Smooth muscle cell (in vitro differentiated cells): Measurements from ENCODE around the gene SND1. TPM values are rescaled to one million over a fixed set of nuclear protein-coding genes. Genes with fewer than 3 reads are reported as not detected.
"Not testable (repeated sequence)": the region's sequence is repeated elsewhere in the genome, so short reads cannot be mapped to it uniquely, and the experiment has no call there.

Experiments
- DNase-seq: peaks from one replicate; lab custom pipeline; 2025; ENCODE audit not compliant: unreplicated experiment; lab: John Stamatoyannopoulos, UW
- H2AFZ ChIP-seq: fragments of 200-600 bp; sonication (generic); 2 replicates; pipeline ENCODE4 v1.6.0; 2016; ENCODE audit warnings: antibody characterized with exemption, low read depth, mild to moderate bottlenecking
- H3F3A ChIP-seq: fragments of 200-600 bp; sonication (generic); 2 replicates; pipeline ENCODE4 v1.6.0; 2017; ENCODE audit warnings: antibody characterized with exemption, low read depth
- H3K27ac ChIP-seq: fragments of 200-600 bp; sonication (generic); 2 replicates; pipeline ENCODE4 v1.5.1; 2016; ENCODE audit warnings: low read depth, mild to moderate bottlenecking
- H3K27me3 ChIP-seq: fragments of 200-600 bp; sonication (generic); 2 replicates; pipeline ENCODE4 v1.6.1; 2016; ENCODE audit warnings: low read depth, mild to moderate bottlenecking
- H3K36me3 ChIP-seq: fragments of 200-600 bp; sonication (generic); 2 replicates; pipeline ENCODE4 v1.5.1; 2016; ENCODE audit warnings: low read depth
- H3K4me1 ChIP-seq: fragments of 200-600 bp; sonication (generic); 2 replicates; pipeline ENCODE4 v1.5.1; 2016; ENCODE audit warnings: low read depth
- H3K4me2 ChIP-seq: fragments of 200-600 bp; sonication (generic); 2 replicates; pipeline ENCODE4 v1.6.0; 2016; ENCODE audit warnings: mild to moderate bottlenecking
- H3K4me3 ChIP-seq: fragments of 200-600 bp; sonication (generic); 2 replicates; pipeline ENCODE4 v1.5.1; 2016; ENCODE audit warnings: mild to moderate bottlenecking
- H3K79me2 ChIP-seq: fragments of 200-600 bp; sonication (generic); 2 replicates; pipeline ENCODE4 v1.6.0; 2016; ENCODE audit warnings: low read depth, mild to moderate bottlenecking
- H3K9ac ChIP-seq: fragments of 200-600 bp; sonication (generic); 2 replicates; pipeline ENCODE4 v1.6.0; 2016; ENCODE audit warnings: low read depth
- H3K9me3 ChIP-seq: fragments of 200-600 bp; sonication (generic); replicated peaks from 2 replicates; pipeline ENCODE4 v1.5.1; 2016; ENCODE audit warnings: low read depth
- H4K20me1 ChIP-seq: fragments of 200-600 bp; sonication (generic); 2 replicates; pipeline ENCODE4 v1.6.0; 2016; ENCODE audit warnings: low read depth
- CTCF ChIP-seq: fragments of 200-600 bp; sonication (generic); IDR thresholded peaks from 2 replicates; pipeline ENCODE4 v1.5.1; 2017; ENCODE audit warnings: borderline replicate concordance, mild to moderate bottlenecking, antibody characterized with exemption; ENCODE audit not compliant: insufficient read depth, poor library complexity, severe bottlenecking
- WGBS: methylation state at CpG from one replicate; pipeline ENCODE4 v1.1.7; 2016; ENCODE audit warnings: low lambda C conversion rate; 5-methylcytosine and 5-hydroxymethylcytosine counted together
- polyA plus RNA-seq: library from polyadenylated mRNA; unstranded; fragments of >200 nt; fragmentation: Nextera tagmentation; extraction: Ambion mirVana; gene quantifications from 2 replicates; pipeline ENCODE4 v1.2.1, GENCODE V29; 2016
- total RNA-seq: library from RNA; depleted of rRNA; stranded (reverse); fragments of >200 nt; gene quantifications from 2 replicates; pipeline ENCODE4 v1.2.3, GENCODE V29; 2014

The SND1 gene
- total and polyA plus RNA-seq, 2 experiments from 2014 or later, result 129 to 136 TPM

- Histone ChIP-seq H3K9me3 (no peaks in the 10 kb centered on the region), H3F3A (peaks cover 19% of the 10 kb centered on the region), H3K27me3 (no peaks in the 10 kb centered on the region), H3K4me2 (no peak overlapping the region), H4K20me1 (peaks cover 99% of the 10 kb centered on the region), H3K27ac (no peak overlapping the region), H3K36me3 (no peaks in the 10 kb centered on the region), H3K4me3 (no peak overlapping the region), H3K4me1 (peaks cover 14% of the 10 kb centered on the region), H3K79me2 (peaks cover 99% of the 10 kb centered on the region), H3K9ac (no peak overlapping the region), H2AFZ (no peak overlapping the region)
- TF ChIP-seq CTCF, result no peak
- no peak for DNase-seq
- WGBS, result 62% methylated on average over 3 of the region's 3 CpGs
These were observed 21.9 kb downstream of the SND1 start for GRCh38 chr7:127673902-127674301.

- no peaks in the 10 kb centered on the region for H3K9me3 ChIP-seq
- H3K27me3 ChIP-seq, result no peaks in the 10 kb centered on the region
- no peak for TF ChIP-seq CTCF
- WGBS, result 71% methylated on average over 1 of the region's 1 CpG
- peaks cover 99% of the 10 kb centered on the region for H4K20me1 ChIP-seq
- peaks cover 98% of the 10 kb centered on the region for H3K79me2 ChIP-seq
- H3K36me3 ChIP-seq, result no peaks in the 10 kb centered on the region
- DNase-seq, result no peak
- H2AFZ ChIP-seq, result no peak overlapping the region
- no peak overlapping the region for H3K9ac ChIP-seq
- no peak overlapping the region for H3K4me3 ChIP-seq
- H3K4me2 ChIP-seq, result no peak overlapping the region
- H3F3A ChIP-seq, result peaks cover 19% of the 10 kb centered on the region
- H3K27ac ChIP-seq, result no peak overlapping the region
- H3K4me1 ChIP-seq, result peaks cover 14% of the 10 kb centered on the region
These were observed 22.4 kb downstream of the SND1 start for GRCh38 chr7:127674361-127674760.

GRCh38 chr7:127674923-127675322 is 22.9 kb downstream of the SND1 start:
- not testable (repeated sequence) for H3K9me3 ChIP-seq, H3K27me3 ChIP-seq, H3K4me2 ChIP-seq, H2AFZ ChIP-seq, H3K36me3 ChIP-seq, DNase-seq, H3K9ac ChIP-seq, H3K4me3 ChIP-seq, H3K27ac ChIP-seq
- H3F3A ChIP-seq, result peaks cover 19% of the 10 kb centered on the region
- H3K79me2 ChIP-seq, result peaks cover 98% of the 10 kb centered on the region
- WGBS, result 99% methylated on average over 4 of the region's 4 CpGs
- peaks cover 14% of the 10 kb centered on the region for H3K4me1 ChIP-seq
- H4K20me1 ChIP-seq, result peaks cover 99% of the 10 kb centered on the region

GRCh38 chr7:127675721-127676120 is 23.7 kb downstream of the SND1 start:
- Histone ChIP-seq H3K4me1 (peaks cover 14% of the 10 kb centered on the region), H3K4me2 (no peak overlapping the region), H3K27ac (no peak overlapping the region), H3F3A (peaks cover 19% of the 10 kb centered on the region), H2AFZ (no peak overlapping the region), H3K36me3 (no peaks in the 10 kb centered on the region), H3K9ac (no peak overlapping the region), H3K79me2 (peaks cover 98% of the 10 kb centered on the region), H4K20me1 (peaks cover 99% of the 10 kb centered on the region), H3K9me3 (no peaks in the 10 kb centered on the region), H3K4me3 (no peak overlapping the region), H3K27me3 (no peaks in the 10 kb centered on the region)
- TF ChIP-seq CTCF, result no peak
- WGBS, result 96% methylated on average over 5 of the region's 5 CpGs
- DNase-seq, result no peak
